SW 1271 (cell line): ENCODE measurements around the gene TCF20.
A peak's percentile ranks its signal among the peaks of the same experiment; 100 is the strongest.

Experiments used
- DNase-seq, 2 experiments: peaks; one replicate each; lab custom pipeline; 2025; lab: John Stamatoyannopoulos, UW

Gene TCF20

GRCh38 chr22:42270510-42271190 lies at the start of gene TCF20:
Gene TCF20, minus strand, starts transcription at chr22:42270653. Its CDS starts 55,348 bp downstream, at chr22:42215305.
- peak in 1 of 2 experiments; percentile 54 for DNase-seq

DNA sequence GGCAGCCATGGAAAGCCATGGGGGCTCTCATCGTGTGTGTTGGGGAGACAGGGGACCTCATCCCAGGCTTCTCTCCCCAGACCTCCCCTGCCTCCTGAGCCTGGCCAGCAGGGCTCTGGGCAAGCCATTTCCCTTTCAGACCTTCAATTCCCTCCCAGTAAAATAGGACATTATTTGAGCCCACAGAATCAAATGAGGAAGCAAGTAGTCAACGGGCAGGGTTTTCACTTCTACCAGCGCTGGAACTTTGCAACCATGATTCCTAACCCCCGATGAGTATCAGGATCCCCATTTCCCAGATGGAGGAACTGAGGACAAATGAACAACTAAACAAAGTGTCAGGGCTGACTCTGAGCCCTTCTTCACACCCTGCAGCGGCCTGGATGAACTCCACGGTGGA lies 48.9 kb upstream of the TCF20 start:
- DNase-seq, result no peak

DNA sequence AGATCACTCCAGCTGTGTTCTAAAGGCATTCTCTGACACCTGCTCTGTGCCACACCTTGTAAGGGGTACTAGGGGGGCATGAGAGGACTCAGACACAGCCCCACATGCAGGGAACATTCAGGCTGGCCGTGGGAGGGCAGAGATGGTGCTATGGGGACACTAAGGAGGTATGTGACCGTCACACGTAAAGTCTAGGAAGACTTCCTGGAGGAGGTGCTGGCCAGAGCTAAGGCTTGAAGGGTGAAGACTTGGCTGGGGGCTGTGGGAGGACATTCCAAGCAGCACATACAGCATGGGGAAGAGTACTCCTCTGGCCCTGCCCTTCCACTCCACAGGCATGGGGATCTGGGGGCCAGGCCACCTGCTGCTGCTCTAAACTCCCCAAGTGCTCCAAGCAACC lies 48.5 kb upstream of the TCF20 start:
- no peak for DNase-seq

DNA sequence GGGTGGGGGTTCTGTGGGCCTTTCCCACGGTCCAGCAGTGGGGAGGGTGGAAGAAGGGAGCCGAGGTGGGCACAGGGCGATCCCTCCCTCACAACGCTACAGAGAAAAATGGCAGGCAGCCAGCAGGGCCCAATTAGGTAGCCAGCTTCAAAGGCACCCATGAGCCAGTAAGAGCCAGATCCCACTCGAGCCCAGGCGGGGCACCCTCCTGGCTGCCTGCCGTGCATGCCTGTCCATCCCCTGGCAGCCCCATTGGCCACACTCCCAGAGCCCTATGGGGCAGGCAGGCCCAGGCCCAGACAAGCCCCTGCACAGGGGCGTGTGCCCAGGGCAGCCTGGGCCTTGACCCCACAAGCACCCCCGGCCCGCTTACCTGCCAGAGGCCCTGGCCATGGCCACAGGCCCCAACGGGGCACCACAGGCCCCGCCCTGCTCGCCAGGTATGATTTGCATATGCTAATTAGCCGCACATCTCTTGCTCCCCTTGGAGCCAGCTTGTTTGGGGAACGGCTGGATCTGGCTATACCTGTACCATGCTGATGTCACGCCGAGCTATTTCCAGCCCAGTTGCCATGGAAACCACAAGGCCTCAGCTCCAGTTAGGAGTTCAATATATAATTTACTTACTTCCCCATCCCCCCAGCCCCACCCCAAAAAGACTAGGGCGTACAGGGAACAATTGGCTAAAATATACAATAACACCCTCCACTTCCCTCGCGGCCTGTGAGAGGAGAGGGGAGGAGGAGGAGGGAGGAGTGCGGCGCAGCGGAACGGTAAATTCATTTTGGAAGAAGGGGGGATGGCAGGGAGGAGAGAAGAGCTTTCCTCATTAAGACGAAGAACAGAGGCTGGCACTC lies 47.5 kb upstream of the TCF20 start:
- DNase-seq, result no peak

GRCh38 chr22:42317008-42317407 lies 46.6 kb upstream of the TCF20 start:
- DNase-seq, result no peak

- no peak for DNase-seq
Measured at GRCh38 chr22:42315392-42315756, 44.9 kb upstream of the TCF20 start.

DNA sequence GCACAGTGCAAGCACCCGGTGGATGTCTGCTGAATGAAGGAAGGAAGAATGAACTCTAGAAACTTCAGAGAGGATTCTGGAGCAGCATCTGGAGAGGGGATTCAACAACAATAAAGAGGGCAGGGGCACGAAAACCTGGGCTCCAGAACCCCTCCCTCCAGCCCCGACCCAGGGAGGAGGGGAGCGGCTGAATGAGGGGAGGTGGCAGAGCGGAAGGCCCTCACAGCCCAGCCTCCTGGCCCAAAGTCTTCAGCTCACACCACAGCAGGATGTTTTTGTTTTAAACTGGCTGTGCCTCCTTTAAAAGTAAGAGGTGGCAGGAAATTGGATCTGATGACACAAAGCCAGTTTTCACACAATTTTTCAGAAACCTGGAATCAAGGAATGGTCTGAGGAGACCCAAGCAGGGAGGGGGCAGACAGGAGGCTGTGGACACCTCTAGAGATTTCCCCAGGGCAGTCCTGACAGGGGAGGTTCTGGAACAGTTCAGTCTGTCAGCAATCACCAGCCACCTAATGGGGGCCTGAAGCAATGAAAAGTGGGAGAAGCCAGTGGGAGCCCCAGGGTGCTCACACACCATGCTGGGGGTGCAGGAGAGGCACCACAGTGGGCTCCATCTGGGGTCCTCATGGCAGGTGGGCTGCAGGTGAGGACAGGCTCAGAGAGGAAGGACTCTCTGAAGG lies 44.4 kb upstream of the TCF20 start:
- DNase-seq, result no peak

DNA sequence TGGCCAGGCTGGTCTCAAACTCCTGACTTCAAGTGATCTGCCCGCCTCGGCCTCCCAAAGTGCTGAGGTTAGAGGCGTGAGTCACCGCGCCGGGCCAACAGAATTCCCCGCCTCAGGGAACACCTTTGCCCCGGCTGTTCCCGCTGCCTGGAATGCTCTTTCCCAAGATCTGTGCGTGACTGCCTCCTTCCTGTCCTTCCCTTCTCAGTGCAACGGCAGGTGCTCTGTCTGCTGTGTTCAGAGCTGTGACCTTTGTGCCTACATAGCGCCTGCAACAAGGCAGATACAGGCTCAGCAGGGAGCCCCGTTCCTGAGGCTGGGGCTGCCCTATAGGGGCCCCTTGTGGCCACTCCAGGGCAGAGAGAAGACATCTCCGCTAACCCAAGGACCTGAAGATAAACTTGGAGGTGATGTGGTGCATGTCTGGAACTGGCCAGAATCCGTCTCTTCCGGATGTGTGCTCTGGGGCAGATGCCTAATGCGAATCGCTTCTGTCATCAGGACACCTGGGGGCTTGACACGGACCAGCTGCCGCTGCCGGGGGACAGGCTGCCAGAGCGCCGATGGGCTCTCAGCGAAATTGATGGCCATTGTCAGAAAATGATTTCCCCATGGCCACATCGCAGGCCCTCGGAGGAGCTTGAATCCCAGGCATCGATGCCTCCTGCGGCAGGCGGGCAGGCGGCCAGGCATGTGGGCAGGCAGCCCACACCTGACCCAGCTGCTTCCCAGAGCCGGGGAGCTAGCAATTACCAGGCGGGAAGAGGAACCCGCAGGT lies 43.5 kb upstream of the TCF20 start:
- DNase-seq, result no peak

GRCh38 chr22:42313204-42313603 lies 42.8 kb upstream of the TCF20 start:
- no peak for DNase-seq

DNA sequence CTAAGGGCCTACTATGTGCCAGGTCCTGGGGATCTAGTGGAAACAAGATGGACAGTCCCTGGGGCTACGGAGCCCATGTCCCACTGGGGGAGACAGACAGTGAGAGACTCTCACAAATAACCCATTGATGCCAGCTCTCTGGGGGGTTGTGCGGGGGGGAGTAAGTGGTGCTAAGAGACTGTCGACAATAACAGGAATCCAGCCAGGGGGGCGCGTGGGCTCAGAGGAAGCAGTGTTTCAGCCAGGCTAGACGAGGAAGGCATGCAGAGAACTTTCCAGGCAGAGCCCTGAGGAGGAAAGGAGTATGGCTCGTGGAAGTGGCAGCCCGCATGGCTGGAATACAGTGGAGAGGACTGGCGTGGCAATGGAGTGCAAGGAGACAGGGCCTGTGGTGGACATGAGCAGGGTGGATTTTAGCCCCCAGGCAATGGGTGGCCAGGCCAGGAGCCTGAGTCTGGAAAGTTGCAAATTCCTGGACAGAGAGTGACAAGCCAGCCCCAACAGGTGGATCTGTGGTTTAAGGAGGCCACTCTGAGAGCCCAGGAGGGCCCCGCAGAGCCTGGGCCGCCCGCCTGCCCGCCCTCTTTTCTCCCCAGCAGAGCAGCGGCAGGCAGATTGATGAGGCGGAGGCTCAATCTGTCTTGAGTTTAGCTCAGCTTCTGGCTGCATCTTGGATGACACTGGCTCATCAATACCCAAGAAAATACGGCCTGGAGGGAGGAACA lies 40.0 kb upstream of the TCF20 start:
- DNase-seq, result no peak

- no peak for DNase-seq
Measured at GRCh38 chr22:42309865-42310264, 39.4 kb upstream of the TCF20 start.

- no peak for DNase-seq
Measured at GRCh38 chr22:42308892-42309468, 38.5 kb upstream of the TCF20 start.

GRCh38 chr22:42307806-42308563 lies 37.5 kb upstream of the TCF20 start:
- no peak for DNase-seq

GRCh38 chr22:42306010-42306409 lies 35.6 kb upstream of the TCF20 start:
- DNase-seq, result no peak

GRCh38 chr22:42304324-42304790 lies 33.9 kb upstream of the TCF20 start:
- no peak for DNase-seq

GRCh38 chr22:42303396-42304323 lies 33.2 kb upstream of the TCF20 start:
- DNase-seq, result no peak

DNA sequence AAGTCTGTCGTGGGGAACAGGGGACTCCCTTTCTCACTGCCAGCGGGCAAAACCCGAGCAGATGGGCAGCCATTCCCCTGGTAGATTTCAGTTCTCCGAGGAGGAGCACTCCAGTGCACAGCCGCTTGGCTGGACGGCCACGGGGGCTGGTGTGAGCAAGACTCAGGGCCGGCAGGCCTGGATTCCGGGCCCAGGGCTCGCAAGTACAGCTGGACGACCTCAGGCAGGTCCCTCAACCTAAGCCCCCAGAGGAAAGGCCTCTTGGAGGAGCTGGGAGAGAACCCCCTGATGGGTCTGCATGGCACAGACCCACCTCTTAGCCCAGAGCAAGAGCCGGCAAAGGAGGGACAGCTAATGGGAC lies 31.3 kb upstream of the TCF20 start:
- no peak for DNase-seq

DNA sequence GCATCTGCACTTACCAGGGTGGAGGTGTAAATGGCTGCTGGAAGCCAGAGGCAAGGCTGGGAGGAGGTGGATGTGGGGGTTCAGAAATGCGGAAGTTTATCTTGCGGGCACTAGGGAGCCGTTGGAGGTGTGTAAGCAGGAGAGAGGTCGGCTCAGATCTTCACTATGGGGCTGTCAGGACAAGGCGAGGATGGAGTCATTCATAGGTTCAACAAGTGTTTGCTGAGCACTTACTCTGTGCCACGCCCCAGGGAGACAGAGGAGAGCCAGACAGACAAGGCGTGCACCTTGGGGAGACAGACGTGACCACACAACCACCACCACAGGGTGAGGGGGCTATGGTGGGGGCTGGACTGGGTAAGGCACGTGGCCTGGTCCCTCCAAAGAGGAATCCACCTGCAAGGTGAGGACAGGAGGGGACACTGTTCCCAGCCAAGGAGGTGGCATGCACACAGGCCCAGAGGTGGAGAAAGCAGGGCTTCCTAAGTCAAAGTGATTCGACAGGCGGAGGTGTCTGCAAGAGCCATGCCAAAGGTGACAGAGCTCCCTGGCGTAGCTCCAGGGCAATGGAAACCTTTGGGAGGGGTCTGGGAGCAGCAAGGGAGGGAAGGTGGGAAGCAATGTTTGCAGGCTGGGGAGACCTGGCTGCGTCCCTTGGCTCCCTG lies 30.8 kb upstream of the TCF20 start:
- DNase-seq, result no peak
